Parathyroid adenoma (tissue), 2 donors: ENCODE results near the gene SLC6A16.

Experiments
- H2AFZ ChIP-seq: fragments of 300-600 bp; sonication (generic); one replicate; pipeline ENCODE4 v1.7.0; 2017; ENCODE audit warnings: antibody characterized with exemption, mild to moderate bottlenecking
- H3K27ac ChIP-seq: fragments of 300-600 bp; sonication (generic); one replicate; pipeline ENCODE4 v1.7.0; 2017
- H3K27me3 ChIP-seq: fragments of 300-600 bp; sonication (generic); one replicate; pipeline ENCODE4 v1.7.0; 2017; ENCODE audit warnings: low read length; ENCODE audit not compliant: control insufficient read depth, insufficient read depth
- H3K36me3 ChIP-seq: fragments of 300-600 bp; sonication (generic); one replicate; pipeline ENCODE4 v1.7.0; 2017; ENCODE audit warnings: low read length; ENCODE audit not compliant: control insufficient read depth, insufficient read depth
- H3K4me1 ChIP-seq: fragments of 300-600 bp; sonication (generic); one replicate; pipeline ENCODE4 v1.7.0; 2017; ENCODE audit warnings: control low read depth
- H3K4me2 ChIP-seq: fragments of 300-600 bp; sonication (generic); one replicate; pipeline ENCODE4 v1.7.0; 2017; ENCODE audit warnings: low read length
- H3K4me3 ChIP-seq: fragments of 300-600 bp; sonication (generic); one replicate; pipeline ENCODE4 v1.7.0; 2017; ENCODE audit warnings: low read depth, low read length
- H3K79me2 ChIP-seq: fragments of 300-600 bp; sonication (generic); one replicate; pipeline ENCODE4 v1.7.0; 2017; ENCODE audit warnings: control low read depth
- H3K9ac ChIP-seq: fragments of 300-600 bp; sonication (generic); one replicate; pipeline ENCODE4 v1.7.0; 2017; ENCODE audit warnings: mild to moderate bottlenecking
- H3K9me3 ChIP-seq: fragments of 300-600 bp; sonication (generic); one replicate; pipeline ENCODE4 v1.7.0; 2017; ENCODE audit warnings: low read length; ENCODE audit not compliant: control insufficient read depth
- CTCF ChIP-seq: fragments of 300-600 bp; sonication (generic); IDR thresholded peaks from one replicate; pipeline ENCODE4 v1.7.0; 2017; ENCODE audit warnings: antibody characterized with exemption, mild to moderate bottlenecking
- donor health status: primary hyperparathyroidism.

Gene SLC6A16

GRCh38 chr19:49355909-49356353 is 30.9 kb upstream of the SLC6A16 start:
- no peaks in the 10 kb centered on the region for H3K4me1 ChIP-seq
- H3K36me3 ChIP-seq: no peaks in the 10 kb centered on the region
- H3K79me2 ChIP-seq: no peaks in the 10 kb centered on the region
- no peaks in the 10 kb centered on the region for H3K9me3 ChIP-seq
- no peaks in the 10 kb centered on the region for H3K27me3 ChIP-seq
- peak overlapping the region; percentile 32 for H3K27ac ChIP-seq
- no peak overlapping the region for H3K4me3 ChIP-seq
- no peak overlapping the region for H3K9ac ChIP-seq
- no peak overlapping the region for H2AFZ ChIP-seq
- no peak for TF ChIP-seq CTCF
- H3K4me2 ChIP-seq: no peak overlapping the region

GRCh38 chr19:49349567-49349966 is 24.6 kb upstream of the SLC6A16 start:
- no peak overlapping the region for H3K4me2 ChIP-seq
- TF ChIP-seq CTCF: no peak
- H3K4me3 ChIP-seq: no peak overlapping the region
- H3K27me3 ChIP-seq: no peaks in the 10 kb centered on the region
- H2AFZ ChIP-seq: no peak overlapping the region
- no peaks in the 10 kb centered on the region for H3K79me2 ChIP-seq
- H3K36me3 ChIP-seq: no peaks in the 10 kb centered on the region
- no peaks in the 10 kb centered on the region for H3K4me1 ChIP-seq
- no peak overlapping the region for H3K27ac ChIP-seq
- H3K9me3 ChIP-seq: no peaks in the 10 kb centered on the region
- no peak overlapping the region for H3K9ac ChIP-seq

- H3K27ac ChIP-seq: no peak overlapping the region
- H3K9ac ChIP-seq: no peak overlapping the region
- no peaks in the 10 kb centered on the region for H3K27me3 ChIP-seq
- no peaks in the 10 kb centered on the region for H3K9me3 ChIP-seq
- no peaks in the 10 kb centered on the region for H3K79me2 ChIP-seq
- H3K4me3 ChIP-seq: no peak overlapping the region
- H2AFZ ChIP-seq: no peak overlapping the region
- H3K36me3 ChIP-seq: no peaks in the 10 kb centered on the region
- TF ChIP-seq CTCF: no peak
- no peaks in the 10 kb centered on the region for H3K4me1 ChIP-seq
- no peak overlapping the region for H3K4me2 ChIP-seq
These were observed 23.6 kb upstream of the SLC6A16 start for GRCh38 chr19:49348305-49349189.

GRCh38 chr19:49347835-49348234 is 22.8 kb upstream of the SLC6A16 start:
- Histone ChIP-seq H2AFZ (peak overlapping the region; percentile 11), H3K27me3 (no peaks in the 10 kb centered on the region), H3K4me1 (no peaks in the 10 kb centered on the region), H3K9me3 (no peaks in the 10 kb centered on the region), H3K4me3 (no peak overlapping the region), H3K36me3 (no peaks in the 10 kb centered on the region), H3K9ac (no peak overlapping the region), H3K79me2 (no peaks in the 10 kb centered on the region), H3K27ac (no peak overlapping the region), H3K4me2 (no peak overlapping the region)
- no peak for TF ChIP-seq CTCF

- no peaks in the 10 kb centered on the region for H3K27me3 ChIP-seq
- H2AFZ ChIP-seq: no peak overlapping the region
- H3K4me2 ChIP-seq: no peak overlapping the region
- H3K4me1 ChIP-seq: no peaks in the 10 kb centered on the region
- H3K27ac ChIP-seq: no peak overlapping the region
- no peak overlapping the region for H3K9ac ChIP-seq
- H3K79me2 ChIP-seq: no peaks in the 10 kb centered on the region
- no peak overlapping the region for H3K4me3 ChIP-seq
- no peaks in the 10 kb centered on the region for H3K9me3 ChIP-seq
- TF ChIP-seq CTCF: no peak
- H3K36me3 ChIP-seq: no peaks in the 10 kb centered on the region
These were observed 22.2 kb upstream of the SLC6A16 start for GRCh38 chr19:49347191-49347590.
